ENCODE data around the gene CCDC187.

CCDC187 gene

GRCh38 chr9:136223871-136224640 lies 79.8 kb downstream of the CCDC187 start:
- no peak for TF ChIP-seq GATA3 (IDR thresholded peaks at IDR 0.05; ENCODE audit: low read depth, low read length)
- TF ChIP-seq GATA2 (IDR thresholded peaks at IDR 0.05; ENCODE audit: low read depth, low read length) = no peak

- TF ChIP-seq GATA3 (IDR thresholded peaks at IDR 0.05; ENCODE audit: low read depth, low read length) (no peak), GATA2 (IDR thresholded peaks at IDR 0.05; ENCODE audit: low read depth, low read length) (no peak)
Observed at GRCh38 chr9:136222906-136223285, 81.0 kb downstream of the CCDC187 start.

DNA sequence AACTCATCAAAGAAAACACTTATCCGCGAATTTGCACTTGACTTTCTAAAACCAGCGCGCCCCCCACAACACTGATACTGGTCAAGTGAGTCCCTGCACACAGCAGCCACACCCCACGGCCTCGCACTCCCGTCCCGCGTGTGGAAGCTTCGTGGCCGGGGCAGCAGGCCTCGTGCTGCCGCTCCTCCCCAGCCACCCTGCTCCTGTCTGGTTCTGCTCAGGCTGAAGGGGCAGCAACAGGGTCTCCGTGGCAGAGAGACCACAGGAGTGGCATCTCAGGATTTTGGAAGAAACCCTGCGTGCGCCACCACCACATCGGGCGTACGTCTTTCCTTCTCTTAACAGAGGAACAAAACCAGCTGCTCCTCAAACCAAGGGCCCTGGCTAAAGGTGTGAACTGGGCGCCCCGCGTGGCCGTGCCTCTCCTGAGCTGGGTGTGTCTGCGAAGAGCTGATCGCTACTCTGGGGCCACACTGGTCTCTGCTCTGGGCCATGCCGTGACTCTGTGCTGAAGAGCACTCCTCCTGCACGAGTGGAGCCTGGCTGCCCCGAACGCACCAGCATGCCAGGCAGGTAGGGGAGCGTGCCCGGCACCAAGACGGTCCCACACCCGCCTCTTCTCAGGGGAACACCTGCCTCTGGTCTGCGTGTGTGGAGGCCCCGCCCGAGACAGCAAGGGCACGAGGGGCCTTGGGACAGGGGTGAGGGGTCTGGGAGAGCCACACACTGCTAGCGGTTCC lies 81.6 kb downstream of the CCDC187 start:
- no peak for TF ChIP-seq GATA2 (IDR thresholded peaks at IDR 0.05; ENCODE audit: low read depth, low read length)
- no peak for TF ChIP-seq GATA3 (IDR thresholded peaks at IDR 0.05; ENCODE audit: low read depth, low read length)

DNA sequence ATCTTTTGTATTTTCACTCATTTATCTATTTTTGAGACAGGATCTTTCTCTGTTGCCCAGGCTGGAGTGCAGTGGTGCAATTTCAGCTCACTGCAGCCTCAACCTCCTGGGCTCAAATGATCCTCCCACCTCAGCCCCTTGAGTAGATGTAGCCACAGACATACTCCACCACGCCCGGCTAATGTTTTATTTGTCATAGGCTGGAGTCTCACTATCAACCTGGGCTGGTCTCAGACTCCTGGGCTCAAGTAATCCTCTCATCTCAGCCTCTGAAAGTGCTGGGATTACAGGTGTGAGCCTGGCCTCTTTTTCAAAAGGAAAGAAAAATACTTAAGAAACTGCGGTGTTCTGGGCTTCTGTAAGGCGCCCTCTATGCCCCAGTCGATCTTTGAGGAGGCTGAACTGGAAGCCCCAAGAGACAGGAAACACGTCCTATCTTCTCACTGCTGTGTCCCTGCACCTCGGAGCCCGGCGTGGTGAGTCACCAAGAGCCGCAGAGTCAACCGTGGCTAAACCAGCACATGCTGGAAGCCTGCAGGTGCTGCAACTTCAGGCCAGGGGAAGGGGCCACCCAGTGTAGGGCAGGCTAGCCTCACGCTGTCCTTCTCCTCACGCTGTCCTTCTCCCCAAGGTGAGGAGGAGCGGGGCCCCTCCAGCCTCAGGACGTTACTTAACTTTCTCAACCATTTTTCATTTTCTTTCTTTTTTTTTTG lies 83.7 kb downstream of the CCDC187 start:
- TF ChIP-seq GATA2 (IDR thresholded peaks at IDR 0.05; ENCODE audit: low read depth, low read length) = no peak
- no peak for TF ChIP-seq GATA3 (IDR thresholded peaks at IDR 0.05; ENCODE audit: low read depth, low read length)

GRCh38 chr9:136219276-136219675 lies 84.6 kb downstream of the CCDC187 start:
- TF ChIP-seq GATA3 (IDR thresholded peaks at IDR 0.05; ENCODE audit: low read depth, low read length) (no peak), GATA2 (IDR thresholded peaks at IDR 0.05; ENCODE audit: low read depth, low read length) (no peak)

- TF ChIP-seq GATA2 (IDR thresholded peaks at IDR 0.05; ENCODE audit: low read depth, low read length) (no peak), GATA3 (IDR thresholded peaks at IDR 0.05; ENCODE audit: low read depth, low read length) (no peak)
Observed at GRCh38 chr9:136218673-136219072, 85.2 kb downstream of the CCDC187 start.

DNA sequence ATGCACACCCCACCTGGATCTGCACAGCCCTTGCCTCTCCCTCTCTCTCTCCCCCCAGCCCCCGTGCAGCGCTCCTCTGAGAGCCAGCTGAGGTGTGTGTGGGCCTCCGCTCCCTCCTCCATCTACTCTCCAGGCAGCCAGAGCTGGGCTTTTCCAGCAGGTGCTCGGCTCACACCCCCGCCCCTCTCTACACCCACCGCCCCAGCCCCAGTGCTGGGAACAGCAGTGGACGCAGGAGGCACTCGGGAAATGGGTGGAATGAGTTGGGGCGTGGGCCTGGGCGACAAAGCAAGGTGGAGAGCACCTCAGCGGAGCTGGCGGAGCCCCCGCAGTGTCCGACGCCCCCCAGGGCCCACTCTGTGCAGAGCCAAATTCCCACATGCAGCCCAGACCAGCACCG lies 85.6 kb downstream of the CCDC187 start:
- TF ChIP-seq GATA3 (IDR thresholded peaks at IDR 0.05; ENCODE audit: low read depth, low read length) (no peak), GATA2 (IDR thresholded peaks at IDR 0.05; ENCODE audit: low read depth, low read length) (no peak)

DNA sequence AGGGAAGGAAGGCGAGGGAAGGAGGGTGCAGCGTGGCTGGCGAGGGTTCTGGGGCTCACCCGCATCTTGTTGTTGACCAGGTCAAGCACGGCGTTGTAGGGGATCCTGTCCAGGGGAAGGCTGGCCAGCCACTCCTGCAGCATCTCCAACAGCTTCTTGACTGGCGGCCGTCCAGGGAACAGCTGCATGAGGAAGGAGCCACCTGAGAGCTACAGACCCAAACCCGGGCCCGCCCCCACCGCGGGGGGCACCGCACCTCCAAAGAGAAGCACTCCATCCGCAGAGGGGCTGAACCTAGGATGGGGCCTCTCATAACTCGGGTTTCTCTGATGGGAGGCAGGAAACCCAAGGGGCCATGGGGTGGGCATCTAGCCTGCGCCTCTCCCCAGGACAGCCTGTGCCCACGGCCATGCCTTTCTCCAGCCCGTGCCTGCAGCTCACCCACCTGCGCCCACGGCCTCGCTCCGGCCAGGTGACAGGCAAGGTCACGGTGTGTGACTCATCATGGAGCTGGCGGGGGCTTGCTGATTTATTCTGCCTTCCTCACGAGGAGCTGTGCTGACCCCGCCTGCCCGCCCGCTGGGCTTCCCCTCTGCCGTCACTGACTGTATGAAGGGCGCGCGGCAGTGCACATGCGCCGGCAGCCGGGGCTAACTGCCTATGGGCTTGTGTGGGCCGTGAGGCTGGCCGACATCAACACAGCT lies 87.2 kb downstream of the CCDC187 start:
- TF ChIP-seq GATA3 (IDR thresholded peaks at IDR 0.05; ENCODE audit: low read depth, low read length) (no peak), GATA2 (IDR thresholded peaks at IDR 0.05; ENCODE audit: low read depth, low read length) (no peak)

- no peak for TF ChIP-seq GATA3 (IDR thresholded peaks at IDR 0.05; ENCODE audit: low read depth, low read length)
- TF ChIP-seq GATA2 (IDR thresholded peaks at IDR 0.05; ENCODE audit: low read depth, low read length) = no peak
Observed at GRCh38 chr9:136213733-136214132, 90.2 kb downstream of the CCDC187 start.

DNA sequence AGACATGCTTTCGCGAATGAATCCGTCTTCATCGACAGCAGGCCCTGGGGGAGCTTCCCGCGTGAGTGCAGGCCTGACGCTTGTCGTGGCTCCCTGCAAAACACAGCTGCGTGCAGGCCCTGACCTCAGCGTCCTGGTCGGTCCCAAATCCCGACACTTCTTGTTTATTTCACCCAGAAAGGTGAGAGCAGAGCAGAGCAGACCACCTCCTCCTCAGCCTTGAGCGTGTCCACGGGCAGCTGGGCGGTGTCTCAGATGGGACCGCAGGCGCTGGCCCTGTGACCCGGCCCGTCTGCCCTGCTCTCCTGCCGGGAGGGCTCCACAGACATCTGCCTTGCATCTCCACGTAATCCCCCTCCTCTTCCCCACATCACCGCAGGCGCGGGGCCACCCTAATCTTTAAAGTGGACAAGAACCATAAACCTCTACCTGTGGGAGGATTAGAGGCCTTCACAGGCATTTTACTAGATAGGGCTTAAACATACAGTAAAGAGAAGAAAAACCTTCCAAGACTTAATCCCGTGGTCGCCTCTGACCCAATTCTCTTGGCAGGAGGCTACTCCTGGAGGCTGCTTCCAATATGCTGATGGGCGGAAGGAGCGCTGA lies 91.4 kb downstream of the CCDC187 start:
- TF ChIP-seq GATA3 (IDR thresholded peaks at IDR 0.05; ENCODE audit: low read depth, low read length) (no peak), GATA2 (IDR thresholded peaks at IDR 0.05; ENCODE audit: low read depth, low read length) (no peak)

DNA sequence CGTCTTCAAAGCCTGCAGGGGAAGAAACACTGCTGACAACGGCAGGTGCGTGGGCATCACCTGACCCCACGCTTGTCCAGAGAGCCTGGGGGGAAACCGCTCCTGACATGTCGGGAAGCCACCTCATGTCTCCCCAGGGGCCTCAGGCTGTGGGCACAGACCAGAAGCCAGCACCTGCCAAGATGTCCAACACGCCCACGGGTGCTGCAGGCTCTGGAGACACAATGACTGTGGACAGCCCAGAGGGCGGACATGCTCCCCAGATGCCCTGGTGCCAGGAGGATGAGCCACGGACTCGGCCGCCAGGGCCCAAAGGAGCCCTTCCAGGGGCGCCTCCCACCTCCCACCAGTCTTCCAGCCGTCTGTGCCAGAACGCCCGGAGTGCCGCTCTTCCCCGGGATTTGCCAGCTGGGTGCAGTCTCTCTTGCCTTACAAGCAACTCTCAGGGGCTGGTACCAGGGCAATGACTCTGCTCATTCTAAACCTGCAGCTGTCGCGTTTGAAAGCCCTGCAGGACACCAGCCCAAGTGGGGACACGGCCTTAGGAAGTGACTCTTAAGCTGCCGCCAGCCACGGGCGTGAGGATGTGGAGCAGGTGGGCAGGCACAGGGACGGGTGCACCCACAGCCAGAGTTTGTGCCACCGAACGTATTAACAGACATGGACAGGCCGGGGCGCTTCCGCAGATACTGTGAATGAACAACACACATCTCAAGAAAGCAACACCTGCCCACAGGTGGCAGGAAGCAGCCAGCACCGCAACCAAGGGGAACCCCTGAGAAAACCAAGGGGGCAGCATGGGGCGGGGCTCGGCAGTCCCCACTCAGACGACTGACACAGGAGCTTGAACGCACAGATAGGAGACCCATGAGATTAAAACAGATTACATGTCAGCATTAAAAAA lies 92.2 kb downstream of the CCDC187 start:
- TF ChIP-seq GATA2 (IDR thresholded peaks at IDR 0.05; ENCODE audit: low read depth, low read length) (no peak), GATA3 (IDR thresholded peaks at IDR 0.05; ENCODE audit: low read depth, low read length) (no peak)

GRCh38 chr9:136211006-136211405 lies 92.9 kb downstream of the CCDC187 start:
- TF ChIP-seq GATA2 (IDR thresholded peaks at IDR 0.05; ENCODE audit: low read depth, low read length) = no peak
- no peak for TF ChIP-seq GATA3 (IDR thresholded peaks at IDR 0.05; ENCODE audit: low read depth, low read length)

- TF ChIP-seq GATA3 (IDR thresholded peaks at IDR 0.05; ENCODE audit: low read depth, low read length) (no peak), GATA2 (IDR thresholded peaks at IDR 0.05; ENCODE audit: low read depth, low read length) (no peak)
Observed at GRCh38 chr9:136210276-136210675, 93.6 kb downstream of the CCDC187 start.
